GM23338 (cell line): Measurements from ENCODE around the gene GTSE1. TPM values are rescaled to one million over a fixed set of nuclear protein-coding genes. Genes with fewer than 3 reads are reported as not detected.

ENCODE experiments used
- ATAC-seq: fragments of 200-7000 bp; cut with Tn5 transposase; 3 replicates; pipeline ENCODE4 v1.9.1; 2020
- DNase-seq: peaks from one replicate; pipeline ENCODE4 v3.0.0-alpha.2; 2015; ENCODE audit warnings: low spot score
- H2AFZ ChIP-seq: fragments of 200-600 bp; sonication (generic); 2 replicates; pipeline ENCODE4 v1.8.0; 2016; ENCODE audit warnings: antibody characterized with exemption, mild to moderate bottlenecking, moderate library complexity
- H3F3A ChIP-seq: fragments of 200-600 bp; sonication (generic); replicated peaks from 2 replicates; pipeline ENCODE4 v1.8.0; 2017; ENCODE audit warnings: antibody characterized with exemption, mixed run types, low read depth
- H3K27ac ChIP-seq: fragments of 200-600 bp; sonication (generic); 2 replicates; pipeline ENCODE4 v1.6.1; 2016; ENCODE audit warnings: low read depth
- H3K27me3 ChIP-seq: fragments of 200-600 bp; sonication (generic); 2 replicates; pipeline ENCODE4 v1.8.0; 2016; ENCODE audit warnings: mild to moderate bottlenecking, mixed run types, moderate library complexity; ENCODE audit not compliant: insufficient read depth
- H3K36me3 ChIP-seq: fragments of 200-600 bp; sonication (generic); 2 replicates; pipeline ENCODE4 v1.8.0; 2016; ENCODE audit warnings: mild to moderate bottlenecking; ENCODE audit not compliant: insufficient read depth
- H3K4me1 ChIP-seq: fragments of 200-600 bp; sonication (generic); 2 replicates; pipeline ENCODE4 v1.8.0; 2016; ENCODE audit warnings: mild to moderate bottlenecking, moderate library complexity; ENCODE audit not compliant: insufficient read depth
- H3K4me2 ChIP-seq: fragments of 200-600 bp; sonication (generic); 2 replicates; pipeline ENCODE4 v1.7.1; 2017; ENCODE audit warnings: mixed run types
- H3K4me3 ChIP-seq: fragments of 200-600 bp; sonication (generic); 2 replicates; pipeline ENCODE4 v1.6.1; 2016; ENCODE audit warnings: mixed run types
- H3K79me2 ChIP-seq: fragments of 200-600 bp; sonication (generic); replicated peaks from 2 replicates; pipeline ENCODE4 v1.8.0; 2017; ENCODE audit warnings: mild to moderate bottlenecking; ENCODE audit not compliant: insufficient read depth
- H3K9me2 ChIP-seq: fragments of 200-600 bp; sonication (generic); 2 replicates; pipeline ENCODE4 v1.8.0; 2017; ENCODE audit not compliant: insufficient read depth
- H4K20me1 ChIP-seq: fragments of 200-600 bp; sonication (generic); replicated peaks from 2 replicates; pipeline ENCODE4 v1.8.0; 2017; ENCODE audit warnings: mild to moderate bottlenecking; ENCODE audit not compliant: insufficient read depth
- H3K27ac Mint-ChIP-seq: 2 replicates; pipeline ENCODE4 v1.8.0; 2020; ENCODE audit warnings: inconsistent platforms, mild to moderate bottlenecking, moderate library complexity, mixed read lengths
- H3K27me3 Mint-ChIP-seq: 3 replicates; pipeline ENCODE4 v1.8.0; 2022; ENCODE audit warnings: low read depth, mild to moderate bottlenecking, moderate library complexity, mixed read lengths, inconsistent platforms; ENCODE audit not compliant: insufficient read depth, poor library complexity
- H3K36me3 Mint-ChIP-seq: 3 replicates; pipeline ENCODE4 v1.8.0; 2021; ENCODE audit warnings: low read depth, mild to moderate bottlenecking, inconsistent platforms, moderate library complexity, mixed read lengths
- H3K4me1 Mint-ChIP-seq: 3 replicates; pipeline ENCODE4 v1.8.0; 2020; ENCODE audit warnings: mild to moderate bottlenecking, inconsistent platforms, mixed read lengths
- H3K4me3 Mint-ChIP-seq: 3 replicates; pipeline ENCODE4 v1.8.0; 2021; ENCODE audit warnings: moderate library complexity, mild to moderate bottlenecking, inconsistent platforms, mixed read lengths
- H3K9me3 Mint-ChIP-seq: 3 replicates; pipeline ENCODE4 v1.8.0; 2020; ENCODE audit warnings: moderate library complexity, mild to moderate bottlenecking, inconsistent platforms, mixed read lengths
- CREB1 ChIP-seq: fragments of 250-450 bp; sonication (Bioruptor Pico); IDR thresholded peaks from 2 replicates; pipeline ENCODE4 v1.5.0; 2020; ENCODE audit warnings: low read depth, mild to moderate bottlenecking, moderate library complexity
- CTCF ChIP-seq, 2 experiments: fragments of 200-600 bp in 1 of 2; sonication (generic) in 1 of 2; conservative IDR thresholded peaks; 2 replicates each; pipeline versions ENCODE4 v1.5.1 to v1.6.1; 2016 to 2017; ENCODE audit warnings: antibody characterized with exemption in 2 of 2, low read depth in 2 of 2, mild to moderate bottlenecking in 2 of 2, moderate library complexity in 1 of 2
- EZH2 ChIP-seq: fragments of 200-600 bp; sonication (generic); IDR thresholded peaks from one replicate; pipeline ENCODE4 v1.8.0; 2017; ENCODE audit warnings: antibody characterized with exemption, mild to moderate bottlenecking, low read depth; ENCODE audit not compliant: unreplicated experiment
- JUNB ChIP-seq: IDR thresholded peaks from one replicate; pipeline ENCODE4 v1.6.1; 2016; ENCODE audit warnings: antibody characterized with exemption; ENCODE audit not compliant: unreplicated experiment
- STAT1 ChIP-seq: IDR thresholded peaks from one replicate; pipeline ENCODE4 v1.6.1; 2016; ENCODE audit warnings: antibody characterized with exemption; ENCODE audit not compliant: unreplicated experiment
- ZNF114 ChIP-seq: fragments of 250-450 bp; sonication (Bioruptor Pico); IDR thresholded peaks from 2 replicates; pipeline ENCODE4 v1.5.0; 2020; ENCODE audit warnings: mild to moderate bottlenecking, moderate library complexity
- ZNF331 ChIP-seq: fragments of 250-450 bp; sonication (Bioruptor Pico); IDR thresholded peaks from 2 replicates; pipeline ENCODE4 v1.5.0; 2020; ENCODE audit warnings: low read depth, mild to moderate bottlenecking, moderate library complexity
- polyA plus RNA-seq: library from polyadenylated mRNA; unstranded; fragments of >200 nt; fragmentation: Nextera tagmentation; extraction: Ambion mirVana; gene quantifications from 2 replicates; pipeline ENCODE4 v1.2.1, GENCODE V29; 2016
- total RNA-seq: library from RNA; depleted of rRNA; stranded (reverse); fragments of >200 nt; shearing (Covaris generic); gene quantifications from 2 replicates; pipeline ENCODE4 v1.2.3, GENCODE V29; 2014
- TF ChIP-seq, protein P1 (sequence below): IDR thresholded peaks from 2 replicates; pipeline ENCODE4 v1.6.1; 2016; ENCODE audit warnings: antibody characterized with exemption

GTSE1 gene
- total and polyA plus RNA-seq, 2 experiments from 2014 or later = 26.3 to 28.6 TPM

GRCh38 chr22:46355996-46356471, 59.4 kb downstream of the GTSE1 start:
- no peak for DNase-seq
- no peaks in the 10 kb centered on the region for H3K27me3 ChIP-seq
- no peaks in the 10 kb centered on the region for H3K79me2 ChIP-seq
- peaks cover 4% of the 10 kb centered on the region; the same call in 1 of the 2 replicates for H3F3A ChIP-seq
- TF ChIP-seq JUNB = no peak
- TF ChIP-seq ZNF114 (CRISPR knock-in tag) = no peak
- no peak for TF ChIP-seq ZNF331 (CRISPR knock-in tag)
- no peak for TF ChIP-seq CREB1 (CRISPR knock-in tag)
- no peak for TF ChIP-seq EZH2
- TF ChIP-seq, protein P1, sequence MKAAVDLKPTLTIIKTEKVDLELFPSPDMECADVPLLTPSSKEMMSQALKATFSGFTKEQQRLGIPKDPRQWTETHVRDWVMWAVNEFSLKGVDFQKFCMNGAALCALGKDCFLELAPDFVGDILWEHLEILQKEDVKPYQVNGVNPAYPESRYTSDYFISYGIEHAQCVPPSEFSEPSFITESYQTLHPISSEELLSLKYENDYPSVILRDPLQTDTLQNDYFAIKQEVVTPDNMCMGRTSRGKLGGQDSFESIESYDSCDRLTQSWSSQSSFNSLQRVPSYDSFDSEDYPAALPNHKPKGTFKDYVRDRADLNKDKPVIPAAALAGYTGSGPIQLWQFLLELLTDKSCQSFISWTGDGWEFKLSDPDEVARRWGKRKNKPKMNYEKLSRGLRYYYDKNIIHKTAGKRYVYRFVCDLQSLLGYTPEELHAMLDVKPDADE = no peak
- TF ChIP-seq STAT1 = no peak
- H2AFZ ChIP-seq = no peak overlapping the region
- no peak overlapping the region for H3K4me2 ChIP-seq
- peaks cover 9% of the 10 kb centered on the region for H4K20me1 ChIP-seq
- Mint-ChIP-seq H3K9me3 (peaks cover 2% of the 10 kb centered on the region; the same call in 1 of the 3 replicates), H3K4me1 (no peaks in the 10 kb centered on the region), H3K27me3 (peaks cover 8% of the 10 kb centered on the region), H3K4me3 (no peak overlapping the region), H3K36me3 (peaks cover 51% of the 10 kb centered on the region), H3K27ac (no peak overlapping the region)
- no peaks in the 10 kb centered on the region for H3K9me2 ChIP-seq
- no peaks in the 10 kb centered on the region for H3K4me1 ChIP-seq
- no peak overlapping the region for H3K27ac ChIP-seq
- no peak overlapping the region for H3K4me3 ChIP-seq
- ATAC-seq = no peak
- peaks cover 5% of the 10 kb centered on the region; the same call in 1 of the 2 replicates for H3K36me3 ChIP-seq

- DNase-seq (no peak), ATAC-seq (no peak)
- H4K20me1 ChIP-seq = peaks cover 9% of the 10 kb centered on the region
- no peak overlapping the region for H3K27ac Mint-ChIP-seq
- TF ChIP-seq CTCF (conservative IDR thresholded peaks at IDR 0.05; ENCODE audit: low read depth in 2 of 2) = 0 out of 4 replicates have a peak, but pooled peaks of 1 of the 2 experiments have one; percentile 9
- no peak for TF ChIP-seq ZNF331 (CRISPR knock-in tag)
- peaks cover 7% of the 10 kb centered on the region for H3K27me3 Mint-ChIP-seq
- H3K27me3 ChIP-seq = no peaks in the 10 kb centered on the region
- H3K27ac ChIP-seq = no peak overlapping the region
- H3K36me3 ChIP-seq = peaks cover 5% of the 10 kb centered on the region; the same call in 1 of the 2 replicates
- H3F3A ChIP-seq = peaks cover 4% of the 10 kb centered on the region; the same call in 1 of the 2 replicates
- no peak overlapping the region for H3K4me3 ChIP-seq
- no peaks in the 10 kb centered on the region for H3K4me1 Mint-ChIP-seq
- peaks cover 50% of the 10 kb centered on the region for H3K36me3 Mint-ChIP-seq
- H3K9me3 Mint-ChIP-seq = peaks cover 2% of the 10 kb centered on the region; the same call in 1 of the 3 replicates
- H3K4me1 ChIP-seq = no peaks in the 10 kb centered on the region
- H3K4me2 ChIP-seq = no peak overlapping the region
- no peak overlapping the region for H3K4me3 Mint-ChIP-seq
- no peaks in the 10 kb centered on the region for H3K9me2 ChIP-seq
- no peak overlapping the region for H2AFZ ChIP-seq
- no peaks in the 10 kb centered on the region for H3K79me2 ChIP-seq
Observed at GRCh38 chr22:46356496-46357480, 60.1 kb downstream of the GTSE1 start.
